Effector memory CD8-positive, alpha-beta T cell (primary cell): ENCODE data around the gene MCFD2.

ENCODE experiments used
- ATAC-seq: fragments of 150-1000 bp; cut with Tn5 transposase; replicated peaks from 2 replicates; pipeline ENCODE4 v1.10.0; 2021; ENCODE audit warnings: mild to moderate bottlenecking, moderate library complexity
- DNase-seq, 3 experiments: peaks; one replicate each; pipeline ENCODE4 v3.0.0; 2021
- H3K27ac Mint-ChIP-seq, 2 donors: one replicate each; pipeline ENCODE4 v1.8.0; 2022; ENCODE audit warnings: mild to moderate bottlenecking in 2 of 2, mixed read lengths in 2 of 2, moderate library complexity in 2 of 2
- H3K27me3 Mint-ChIP-seq, 2 donors: one replicate each; pipeline ENCODE4 v1.8.0; 2022; ENCODE audit warnings: mixed read lengths in 2 of 2
- H3K36me3 Mint-ChIP-seq: one replicate; pipeline ENCODE4 v1.8.0; 2022; ENCODE audit warnings: mild to moderate bottlenecking, moderate library complexity, mixed read lengths; ENCODE audit not compliant: insufficient read depth
- H3K4me1 Mint-ChIP-seq, 2 donors: one replicate each; pipeline ENCODE4 v1.8.0; 2022; ENCODE audit warnings: low read depth in 2 of 2, mixed read lengths in 2 of 2
- H3K4me3 Mint-ChIP-seq, 2 donors: one replicate each; pipeline ENCODE4 v1.8.0; 2022; ENCODE audit warnings: mild to moderate bottlenecking in 2 of 2, mixed read lengths in 2 of 2, moderate library complexity in 2 of 2
- H3K9me3 Mint-ChIP-seq, 2 donors: one replicate each; pipeline ENCODE4 v1.8.0; 2022; ENCODE audit warnings: mixed read lengths in 2 of 2
- total RNA-seq, 9 experiments: gene quantifications; one replicate each; lab custom pipeline; 2026; lab: John Stamatoyannopoulos, UW

Gene MCFD2
- 33.6 to 118 (median 84.4) reads per million in 9 experiments for total RNA-seq

DNA sequence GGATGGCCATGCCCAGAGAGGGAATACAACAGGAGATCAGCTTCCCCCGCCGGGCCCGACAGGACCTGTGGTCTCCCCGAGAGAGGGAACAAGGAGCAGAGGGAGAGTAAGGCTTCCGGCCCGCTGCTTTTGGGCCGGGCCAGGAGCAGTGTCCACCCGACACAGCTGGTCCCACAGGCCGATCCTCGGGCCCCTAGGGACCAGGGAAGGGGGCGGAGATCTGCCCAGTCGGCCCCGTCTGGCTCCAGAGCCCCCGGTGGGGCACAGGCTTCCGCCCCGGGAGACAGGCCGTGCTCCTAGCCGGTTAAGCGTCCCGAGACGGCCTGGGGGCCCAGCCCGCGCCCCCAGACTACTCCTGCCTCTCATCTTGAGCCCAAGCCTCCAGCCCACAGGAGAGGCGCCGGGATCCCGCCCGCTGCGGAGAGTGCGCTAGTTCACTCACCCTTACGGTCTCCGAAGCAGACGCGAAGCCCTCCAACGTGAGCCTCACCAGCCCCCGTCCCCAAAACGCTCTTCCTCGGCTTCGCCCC is at the start of gene MCFD2:
TSS of gene MCFD2 (minus strand) at position 526 of the 530 bp plus-strand sequence. CDS start 6,635 bp downstream, outside the sequence.
- ATAC-seq = peak; percentile 42
- Mint-ChIP-seq H3K36me3 (peaks cover 11% of the 10 kb centered on the region), H3K4me1 (peaks cover 30 to 39% of the 10 kb centered on the region in 2 donors), H3K27ac (peak within 1 kb of the TSS; percentile 86 to 92), H3K4me3 (peak within 1 kb of the TSS; percentile 93), H3K27me3 (no peaks in the 10 kb centered on the region), H3K9me3 (no peaks in the 10 kb centered on the region)
- DNase-seq = no peak

DNA sequence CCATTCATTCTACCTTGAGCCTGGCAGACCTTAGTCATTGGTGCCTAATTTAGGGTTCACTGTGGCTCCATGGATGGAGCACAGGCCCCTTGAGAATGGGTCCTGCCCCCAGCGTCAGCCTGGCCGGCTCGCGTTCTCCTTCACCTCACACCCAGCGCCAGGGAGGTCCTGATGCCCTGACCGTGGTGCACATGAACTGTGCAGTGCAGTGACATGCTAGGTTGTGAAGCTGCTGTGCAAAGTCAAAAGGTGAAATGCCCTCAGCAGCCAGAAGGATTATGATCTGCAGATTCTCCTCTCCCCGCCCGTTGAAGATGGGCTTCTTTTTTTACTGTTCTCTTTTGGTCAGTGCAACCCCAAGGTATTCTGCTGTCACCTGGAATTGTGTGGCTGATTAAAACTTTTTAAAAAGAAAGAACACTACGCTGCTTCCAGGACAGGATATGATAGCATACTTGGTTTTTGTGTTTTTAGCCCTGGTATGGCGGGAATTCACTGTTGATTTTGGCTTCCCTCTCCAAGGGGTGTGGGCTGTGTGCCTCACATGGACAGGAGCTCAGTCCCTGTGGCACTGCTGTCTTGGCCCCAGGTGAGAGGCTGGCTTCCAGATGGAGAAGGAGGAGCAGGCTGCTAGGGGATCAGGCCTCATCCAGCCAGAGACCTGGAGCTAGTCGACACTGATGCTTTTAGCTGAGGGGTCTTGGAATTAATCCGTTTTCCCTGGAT is 49.4 kb upstream of the MCFD2 start:
- ATAC-seq (no peak), DNase-seq (no peak)
- peak overlapping the region in 1 of 2 donors; percentile 59 for H3K27ac Mint-ChIP-seq
- H3K4me1 Mint-ChIP-seq = peaks cover 12 to 25% of the 10 kb centered on the region in 2 donors
- H3K36me3 Mint-ChIP-seq = peaks cover 57% of the 10 kb centered on the region
- no peaks in the 10 kb centered on the region for H3K27me3 Mint-ChIP-seq
- no peak overlapping the region for H3K4me3 Mint-ChIP-seq
- no peaks in the 10 kb centered on the region for H3K9me3 Mint-ChIP-seq

DNA sequence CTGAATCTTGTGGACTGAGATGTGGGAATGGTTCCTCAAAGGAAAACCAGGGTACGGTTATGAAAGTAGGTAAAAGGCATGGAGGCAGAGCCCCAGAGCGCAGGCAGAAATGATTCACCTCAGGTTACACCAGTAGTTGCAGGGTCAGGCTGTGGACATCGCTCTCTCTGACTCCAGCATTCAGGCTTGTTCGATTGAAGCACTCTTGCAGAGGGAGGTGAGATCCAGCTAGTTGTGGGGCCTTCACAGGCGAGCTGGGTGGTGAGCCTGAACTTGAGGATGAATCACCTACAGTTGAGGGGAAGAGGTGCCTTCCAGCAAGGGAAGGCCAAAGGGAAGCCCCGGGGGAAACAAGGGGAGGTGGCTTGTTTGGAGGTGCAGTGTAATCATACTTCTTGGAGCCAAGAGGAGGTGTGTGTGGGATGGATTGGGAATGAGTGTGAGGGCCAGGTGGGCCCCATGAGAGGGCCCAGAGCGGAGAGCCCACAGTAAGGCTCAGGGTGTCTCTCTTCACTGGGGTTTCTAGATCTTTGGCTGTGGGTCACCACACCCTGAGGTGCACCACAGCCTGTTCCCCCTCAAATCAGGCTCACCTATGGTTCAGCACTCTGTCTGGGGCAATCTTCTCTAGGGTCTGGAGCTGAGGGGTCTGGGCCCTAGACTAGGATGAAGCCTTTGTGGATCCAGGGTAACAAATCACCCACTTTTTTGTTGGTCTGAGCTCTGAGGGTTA is 48.5 kb upstream of the MCFD2 start:
- Mint-ChIP-seq H3K4me3 (no peak overlapping the region), H3K27me3 (no peaks in the 10 kb centered on the region), H3K27ac (peak overlapping the region in 1 of 2 donors; percentile 73), H3K9me3 (no peaks in the 10 kb centered on the region), H3K4me1 (peaks cover 11 to 25% of the 10 kb centered on the region in 2 donors), H3K36me3 (peaks cover 50% of the 10 kb centered on the region)
- ATAC-seq = no peak
- DNase-seq = no peak

DNA sequence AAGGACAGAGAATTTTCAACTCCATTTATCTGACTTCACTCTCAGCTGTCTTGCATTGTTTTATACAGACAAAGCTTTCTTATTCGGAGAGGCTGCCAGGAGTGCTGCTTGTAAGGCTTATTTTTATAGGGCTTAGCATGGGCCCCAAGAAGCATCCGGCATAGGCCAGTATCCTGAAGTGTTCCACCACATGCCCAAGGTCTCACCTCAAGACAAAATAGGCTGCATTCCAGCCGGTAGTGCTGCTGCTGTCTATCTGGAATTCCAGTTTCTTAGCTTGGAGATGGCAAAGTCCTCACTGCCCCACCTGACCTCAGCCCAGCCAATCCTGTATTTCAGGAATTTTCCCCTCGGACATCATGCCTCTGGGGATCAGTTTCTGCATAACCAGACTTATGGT is 47.6 kb upstream of the MCFD2 start:
- Mint-ChIP-seq H3K27ac (peak overlapping the region in 1 of 2 donors; percentile 73), H3K27me3 (no peaks in the 10 kb centered on the region), H3K4me1 (peaks cover 11 to 32% of the 10 kb centered on the region in 2 donors), H3K9me3 (no peaks in the 10 kb centered on the region), H3K4me3 (no peak overlapping the region), H3K36me3 (peaks cover 56% of the 10 kb centered on the region)
- ATAC-seq = no peak
- DNase-seq = no peak

- Mint-ChIP-seq H3K4me1 (peaks cover 11 to 32% of the 10 kb centered on the region in 2 donors), H3K27me3 (no peaks in the 10 kb centered on the region), H3K27ac (no peak overlapping the region), H3K4me3 (no peak overlapping the region), H3K9me3 (no peaks in the 10 kb centered on the region), H3K36me3 (peaks cover 56% of the 10 kb centered on the region)
- DNase-seq (no peak), ATAC-seq (no peak)
Observed at GRCh38 chr2:46962751-46963150, 47.1 kb upstream of the MCFD2 start.

DNA sequence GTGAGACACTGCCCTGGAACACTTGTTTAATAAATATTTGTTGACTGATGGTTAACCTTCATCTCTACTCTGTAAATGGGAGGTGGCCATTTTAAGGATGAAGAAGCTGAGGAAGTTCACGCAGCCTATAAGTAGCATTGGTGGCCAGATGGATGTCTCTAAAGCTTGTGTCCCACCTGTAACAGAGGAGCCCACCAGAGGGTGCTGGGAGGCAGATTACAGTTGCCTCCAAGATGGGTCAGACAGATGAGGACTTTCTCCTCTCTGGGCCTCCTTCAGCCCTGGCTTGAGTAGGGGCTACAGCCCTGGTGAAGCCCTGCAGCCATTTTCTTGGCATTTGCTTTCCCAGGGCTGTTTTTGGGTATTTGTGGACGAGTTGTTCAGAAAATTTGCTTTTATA is 45.0 kb upstream of the MCFD2 start:
- H3K27ac Mint-ChIP-seq = peak overlapping the region; percentile 54 to 77
- H3K4me1 Mint-ChIP-seq = peaks cover 12 to 29% of the 10 kb centered on the region in 2 donors
- no peaks in the 10 kb centered on the region for H3K27me3 Mint-ChIP-seq
- DNase-seq = no peak
- H3K4me3 Mint-ChIP-seq = no peak overlapping the region
- ATAC-seq = no peak
- H3K9me3 Mint-ChIP-seq = no peaks in the 10 kb centered on the region
- peaks cover 55% of the 10 kb centered on the region for H3K36me3 Mint-ChIP-seq

GRCh38 chr2:46958431-46959017 is 42.9 kb upstream of the MCFD2 start:
- Mint-ChIP-seq H3K27me3 (no peaks in the 10 kb centered on the region), H3K9me3 (no peaks in the 10 kb centered on the region), H3K27ac (peak overlapping the region in 1 of 2 donors; percentile 77), H3K4me1 (peaks cover 16 to 23% of the 10 kb centered on the region in 2 donors), H3K4me3 (no peak overlapping the region), H3K36me3 (peaks cover 58% of the 10 kb centered on the region)
- ATAC-seq = no peak
- DNase-seq = no peak

DNA sequence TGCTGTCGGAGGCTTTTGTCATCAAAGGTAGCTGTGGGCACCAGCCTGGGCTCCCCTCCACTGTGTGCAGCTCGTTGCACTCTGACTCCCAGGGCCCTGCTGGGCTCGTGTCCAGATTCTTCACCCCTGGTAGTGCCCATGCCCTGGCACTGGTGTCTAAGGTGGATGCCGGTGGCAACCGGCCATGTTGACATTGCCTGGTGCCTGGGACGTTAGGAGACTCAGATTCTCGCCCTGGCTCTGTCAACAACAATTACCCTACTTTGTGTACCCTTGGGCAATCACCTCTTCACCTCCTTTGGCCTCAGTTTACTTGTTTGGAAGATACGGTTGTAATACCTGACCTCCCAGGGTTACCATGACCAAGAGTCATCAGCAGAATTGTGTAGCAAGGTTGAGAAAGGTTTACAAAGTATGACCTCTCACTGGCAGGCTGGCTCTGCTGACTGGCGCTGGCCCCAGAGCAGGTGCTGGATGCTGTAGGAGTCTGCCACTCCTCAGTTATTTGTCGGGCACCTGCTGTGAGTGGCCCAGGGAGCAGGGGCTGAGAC is 41.5 kb upstream of the MCFD2 start:
- ATAC-seq = no peak
- no peak for DNase-seq
- Mint-ChIP-seq H3K27me3 (no peaks in the 10 kb centered on the region), H3K4me3 (no peak overlapping the region), H3K9me3 (no peaks in the 10 kb centered on the region), H3K27ac (no peak overlapping the region), H3K36me3 (peaks cover 54% of the 10 kb centered on the region), H3K4me1 (peaks cover 13 to 21% of the 10 kb centered on the region in 2 donors)

DNA sequence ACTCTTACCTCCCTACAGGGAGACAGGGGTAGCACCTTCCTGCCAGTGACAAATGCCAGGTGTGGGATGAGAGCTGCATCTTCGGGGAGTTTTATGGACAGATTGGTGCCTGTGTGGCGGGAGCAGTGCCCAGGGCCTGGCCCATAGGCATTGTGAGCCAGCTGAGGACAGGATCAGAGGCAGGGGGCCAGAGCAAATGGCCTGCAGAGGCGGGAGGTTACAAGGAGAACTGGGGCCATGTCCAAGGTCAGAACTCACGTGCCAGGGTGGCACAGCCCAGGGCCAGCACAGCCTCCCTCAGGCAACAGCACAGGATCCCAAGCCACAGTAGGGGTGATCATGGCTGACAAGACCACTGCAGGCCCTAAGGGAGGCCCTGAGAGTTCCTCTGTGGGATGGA is 40.2 kb upstream of the MCFD2 start:
- Mint-ChIP-seq H3K9me3 (no peaks in the 10 kb centered on the region), H3K4me3 (no peak overlapping the region), H3K27ac (peak overlapping the region; percentile 85 to 86), H3K36me3 (peaks cover 61% of the 10 kb centered on the region), H3K4me1 (peaks cover 17 to 18% of the 10 kb centered on the region in 2 donors), H3K27me3 (no peaks in the 10 kb centered on the region)
- no peak for DNase-seq
- no peak for ATAC-seq

DNA sequence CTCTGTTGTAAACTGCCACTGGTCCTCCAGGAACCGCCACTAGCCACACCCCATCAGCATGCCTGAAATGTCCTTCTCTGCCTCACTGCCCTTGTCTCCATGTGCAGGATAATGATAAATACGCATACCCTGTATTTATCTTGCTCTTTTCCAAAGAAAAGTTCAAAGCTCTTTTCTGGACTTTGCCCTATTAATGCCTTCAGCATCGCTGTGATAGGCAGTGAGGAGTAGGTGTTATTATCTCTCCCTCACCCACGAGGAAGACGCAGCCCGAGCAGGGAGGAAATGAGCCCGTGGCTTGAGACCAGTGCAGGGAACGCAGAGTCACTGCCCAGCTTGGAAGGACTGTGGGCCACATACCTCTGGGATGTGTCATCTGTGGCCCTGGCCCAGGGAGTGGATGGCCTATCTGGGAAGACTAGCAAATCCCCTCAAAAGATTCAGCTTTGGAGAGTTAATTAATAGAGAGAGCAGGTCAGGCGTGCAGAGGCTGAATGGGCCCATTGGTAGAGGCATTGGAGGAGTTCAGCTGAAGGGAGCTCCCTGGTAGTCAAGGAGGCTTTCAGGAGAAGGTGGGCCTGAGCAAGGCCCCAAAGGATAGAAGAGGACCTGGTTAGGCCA is 39.5 kb upstream of the MCFD2 start:
- ATAC-seq = no peak
- peak overlapping the region; percentile 85 to 86 for H3K27ac Mint-ChIP-seq
- no peaks in the 10 kb centered on the region for H3K27me3 Mint-ChIP-seq
- no peak overlapping the region for H3K4me3 Mint-ChIP-seq
- no peaks in the 10 kb centered on the region for H3K9me3 Mint-ChIP-seq
- peaks cover 62% of the 10 kb centered on the region for H3K36me3 Mint-ChIP-seq
- no peak for DNase-seq
- H3K4me1 Mint-ChIP-seq = peaks cover 19 to 23% of the 10 kb centered on the region in 2 donors

- H3K9me3 Mint-ChIP-seq = no peaks in the 10 kb centered on the region
- no peak overlapping the region for H3K4me3 Mint-ChIP-seq
- H3K36me3 Mint-ChIP-seq = peaks cover 51% of the 10 kb centered on the region
- no peaks in the 10 kb centered on the region for H3K27me3 Mint-ChIP-seq
- no peak for ATAC-seq
- H3K4me1 Mint-ChIP-seq = peaks cover 21 to 28% of the 10 kb centered on the region in 2 donors
- DNase-seq = no peak
- peak overlapping the region; percentile 79 to 87 for H3K27ac Mint-ChIP-seq
Observed at GRCh38 chr2:46952171-46952570, 36.6 kb upstream of the MCFD2 start.

DNA sequence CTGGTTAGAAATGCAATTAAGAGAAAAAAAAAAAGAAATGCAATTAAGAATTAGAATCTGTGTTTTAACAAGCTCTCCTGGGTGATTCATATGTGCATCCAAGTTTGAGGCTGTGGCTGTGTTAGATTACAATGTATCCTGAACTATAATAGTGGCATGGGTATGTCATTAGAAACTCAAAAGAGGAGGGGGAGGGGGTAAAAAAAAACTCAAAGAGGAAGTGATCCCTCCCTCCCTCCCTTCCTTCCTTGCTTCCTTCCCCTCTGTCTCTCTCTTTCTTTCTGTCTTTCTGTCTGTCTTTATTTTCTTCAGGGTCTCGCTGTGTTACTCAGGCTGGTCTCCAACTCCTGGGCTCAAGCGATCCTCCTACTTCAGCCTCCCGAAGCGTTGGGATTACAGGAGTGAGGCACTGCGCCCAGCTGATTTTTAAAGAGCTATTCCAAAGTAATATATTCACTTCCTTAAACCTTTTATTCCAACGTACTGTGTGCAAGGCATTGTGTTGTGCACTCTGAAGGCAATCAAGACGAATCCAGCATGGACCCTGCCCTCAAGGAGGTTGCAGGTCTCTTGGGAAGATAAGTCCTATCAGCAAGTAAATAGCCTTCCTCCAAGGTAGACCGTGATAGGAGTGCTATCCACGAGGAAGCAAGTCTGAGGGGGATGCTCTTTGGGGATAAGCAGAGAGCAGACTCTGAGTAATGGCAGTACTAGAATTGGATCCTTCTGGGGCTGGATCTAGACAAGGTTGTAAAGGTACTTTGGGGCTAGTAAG is 35.9 kb upstream of the MCFD2 start:
- Mint-ChIP-seq H3K4me3 (no peak overlapping the region), H3K27ac (peak overlapping the region; percentile 79 to 87), H3K27me3 (no peaks in the 10 kb centered on the region), H3K4me1 (peaks cover 21 to 31% of the 10 kb centered on the region in 2 donors), H3K9me3 (no peaks in the 10 kb centered on the region), H3K36me3 (peaks cover 46% of the 10 kb centered on the region)
- ATAC-seq (no peak), DNase-seq (no peak)
